ENCODE measurements around the gene MYL6B. TPM values are rescaled to one million over a fixed set of nuclear protein-coding genes. Genes with fewer than 3 reads are reported as not detected.

Gene MYL6B
- polyA plus RNA-seq, 1 donor (not counting 4 experiments of a cell fraction or from before 2014, with no cell fraction given): 44.9 TPM

- Histone ChIP-seq H3K9me1 (ENCODE audit: control insufficient read depth, extremely low read depth, insufficient read depth, low read length) (no peaks in the 10 kb centered on the region), H3K36me3 (ENCODE audit: control insufficient read depth in 2 of 2, extremely low read depth in 1 of 2, insufficient read depth in 2 of 2, low read length in 2 of 2) (peaks cover 24 to 26% of the 10 kb centered on the region in 2 experiments), H4K20me1 (ENCODE audit: control insufficient read depth, extremely low read depth, insufficient read depth, low read length) (no peaks in the 10 kb centered on the region), H3K9ac (ENCODE audit: control insufficient read depth, extremely low read depth, insufficient read depth, low read length) (no peak overlapping the region), H3K4me3 (ENCODE audit: control insufficient read depth in 2 of 3, extremely low read depth in 1 of 3, insufficient read depth in 2 of 3, low read depth in 1 of 3, low read length in 3 of 3) (no peak overlapping the region), H3K27ac (ENCODE audit: control insufficient read depth, insufficient read depth, low read length) (no peak overlapping the region), H3K9me3 (ENCODE audit: control insufficient read depth, low read depth, low read length) (no peaks in the 10 kb centered on the region), H3K4me2 (ENCODE audit: control insufficient read depth, extremely low read depth, insufficient read depth, low read depth, low read length) (peak overlapping the region; percentile 14), H2AFZ (ENCODE audit: control insufficient read depth, low read length) (no peak overlapping the region), H3K79me2 (ENCODE audit: control insufficient read depth, insufficient read depth, low read length) (no peaks in the 10 kb centered on the region), H3K4me1 (ENCODE audit: control insufficient read depth, extremely low read depth, insufficient read depth, low read length) (peaks cover 6% of the 10 kb centered on the region), H3K27me3 (ENCODE audit: control insufficient read depth, extremely low read depth, insufficient read depth, low read length) (no peaks in the 10 kb centered on the region)
- dilution Hi-C loops (cut with MboI; ENCODE audit: extremely low pct_ligation_motif_present, low sequenced_read_pairs): no loop called here
- TF ChIP-seq CTCF (optimal IDR thresholded peaks at IDR 0.05 in 1 of 3, IDR thresholded peaks at IDR 0.05 in 1 of 3, conservative IDR thresholded peaks at IDR 0.05 in 1 of 3; ENCODE audit: extremely low read depth in 1 of 3, insufficient read depth in 2 of 3, low read length in 3 of 3): no peak
- TF ChIP-seq EZH2 (IDR thresholded peaks at IDR 0.05; ENCODE audit: low read length): no peak
- DNase-seq (ENCODE audit: low read depth, low spot score): no peak
- no peak for FAIRE-seq
Observed at GRCh38 chr12:56146492-56147460, 5.6 kb upstream of the MYL6B start.

- Histone ChIP-seq H3K9me1 (ENCODE audit: control insufficient read depth, extremely low read depth, insufficient read depth, low read length) (no peaks in the 10 kb centered on the region), H2AFZ (ENCODE audit: control insufficient read depth, low read length) (no peak overlapping the region), H3K27me3 (ENCODE audit: control insufficient read depth, extremely low read depth, insufficient read depth, low read length) (no peaks in the 10 kb centered on the region), H3K4me1 (ENCODE audit: control insufficient read depth, extremely low read depth, insufficient read depth, low read length) (peaks cover 16% of the 10 kb centered on the region), H3K9me3 (ENCODE audit: control insufficient read depth, low read depth, low read length) (no peaks in the 10 kb centered on the region), H3K27ac (ENCODE audit: control insufficient read depth, insufficient read depth, low read length) (no peak overlapping the region), H4K20me1 (ENCODE audit: control insufficient read depth, extremely low read depth, insufficient read depth, low read length) (no peaks in the 10 kb centered on the region), H3K36me3 (ENCODE audit: control insufficient read depth in 2 of 2, extremely low read depth in 1 of 2, insufficient read depth in 2 of 2, low read length in 2 of 2) (peaks cover 0 to 2% of the 10 kb centered on the region in 2 experiments), H3K79me2 (ENCODE audit: control insufficient read depth, insufficient read depth, low read length) (no peaks in the 10 kb centered on the region), H3K4me3 (ENCODE audit: control insufficient read depth in 2 of 3, extremely low read depth in 1 of 3, insufficient read depth in 2 of 3, low read depth in 1 of 3, low read length in 3 of 3) (no peak overlapping the region), H3K4me2 (ENCODE audit: control insufficient read depth, extremely low read depth, insufficient read depth, low read depth, low read length) (no peak overlapping the region), H3K9ac (ENCODE audit: control insufficient read depth, extremely low read depth, insufficient read depth, low read length) (no peak overlapping the region)
- TF ChIP-seq CTCF (optimal IDR thresholded peaks at IDR 0.05 in 1 of 3, IDR thresholded peaks at IDR 0.05 in 1 of 3, conservative IDR thresholded peaks at IDR 0.05 in 1 of 3; ENCODE audit: extremely low read depth in 1 of 3, insufficient read depth in 2 of 3, low read length in 3 of 3) (no peak), EZH2 (IDR thresholded peaks at IDR 0.05; ENCODE audit: low read length) (no peak)
- peak; percentile 44 for FAIRE-seq
- dilution Hi-C loops (cut with MboI; ENCODE audit: extremely low pct_ligation_motif_present, low sequenced_read_pairs): no loop called here
- no peak for DNase-seq (ENCODE audit: low read depth, low spot score)
Observed at GRCh38 chr12:56150563-56150962, 1.8 kb upstream of the MYL6B start.

All from keratinocyte (primary cell).